Stomach (tissue), 4 donors: Measurements from ENCODE around the gene DIPK1B.

Experiments used
- POLR2A ChIP-seq, 4 donors: fragments of 450-650 bp; IDR thresholded peaks; one replicate each; pipeline ENCODE4 v1.6.1; 2016; ENCODE audit warnings: antibody characterized with exemption in 4 of 4, control low read depth in 2 of 4, mild to moderate bottlenecking in 1 of 4, moderate library complexity in 1 of 4
- TF ChIP-seq, protein P1 (sequence below), 7 experiments: fragments of 450-650 bp in 4 of 7; fragments of 200-600 bp in 3 of 7; sonication (generic) in 3 of 7; IDR thresholded peaks; one replicate each; pipeline ENCODE4 v1.5.1; 2016 to 2019; ENCODE audit warnings: antibody characterized with exemption in 7 of 7, control low read depth in 2 of 7, mild to moderate bottlenecking in 1 of 7

DNA sequence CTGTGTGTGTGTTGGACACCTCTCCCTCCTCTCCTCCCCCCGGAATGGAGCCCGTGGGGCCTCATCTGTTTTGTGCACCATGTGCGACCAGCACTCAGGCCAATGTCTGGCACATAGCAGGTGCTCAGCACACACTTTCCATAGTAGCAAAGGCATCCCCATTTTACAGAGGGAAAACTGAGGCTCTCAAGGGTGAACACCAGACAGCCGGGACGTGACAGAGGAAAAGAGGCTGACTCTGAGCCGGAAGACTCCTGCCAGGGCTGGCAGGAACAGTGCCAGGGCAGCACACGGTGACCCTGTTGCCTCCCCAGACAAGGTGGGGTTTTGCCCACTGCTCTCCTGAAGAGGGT, 23.3 kb upstream of the DIPK1B start:
- TF ChIP-seq, protein P1, sequence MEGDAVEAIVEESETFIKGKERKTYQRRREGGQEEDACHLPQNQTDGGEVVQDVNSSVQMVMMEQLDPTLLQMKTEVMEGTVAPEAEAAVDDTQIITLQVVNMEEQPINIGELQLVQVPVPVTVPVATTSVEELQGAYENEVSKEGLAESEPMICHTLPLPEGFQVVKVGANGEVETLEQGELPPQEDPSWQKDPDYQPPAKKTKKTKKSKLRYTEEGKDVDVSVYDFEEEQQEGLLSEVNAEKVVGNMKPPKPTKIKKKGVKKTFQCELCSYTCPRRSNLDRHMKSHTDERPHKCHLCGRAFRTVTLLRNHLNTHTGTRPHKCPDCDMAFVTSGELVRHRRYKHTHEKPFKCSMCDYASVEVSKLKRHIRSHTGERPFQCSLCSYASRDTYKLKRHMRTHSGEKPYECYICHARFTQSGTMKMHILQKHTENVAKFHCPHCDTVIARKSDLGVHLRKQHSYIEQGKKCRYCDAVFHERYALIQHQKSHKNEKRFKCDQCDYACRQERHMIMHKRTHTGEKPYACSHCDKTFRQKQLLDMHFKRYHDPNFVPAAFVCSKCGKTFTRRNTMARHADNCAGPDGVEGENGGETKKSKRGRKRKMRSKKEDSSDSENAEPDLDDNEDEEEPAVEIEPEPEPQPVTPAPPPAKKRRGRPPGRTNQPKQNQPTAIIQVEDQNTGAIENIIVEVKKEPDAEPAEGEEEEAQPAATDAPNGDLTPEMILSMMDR (IDR thresholded peaks at IDR 0.05): no peak
- TF ChIP-seq POLR2A (IDR thresholded peaks at IDR 0.05): no peak
